H1 (cell line): ENCODE measurements around the gene UBASH3A. TPM values are rescaled to one million over a fixed set of nuclear protein-coding genes. Genes with fewer than 3 reads are reported as not detected.

Source experiments
- ASH2L ChIP-seq: fragments of 200-600, 300-600 bp; sonication (generic); IDR thresholded peaks from one replicate; pipeline ENCODE4 v1.7.1; 2017; ENCODE audit warnings: low read length
- BCL11A ChIP-seq, 2 experiments: IDR thresholded peaks; one replicate each; pipeline ENCODE4 v1.6.1; 2011; ENCODE audit warnings: low read depth in 2 of 2, low read length in 2 of 2, mild to moderate bottlenecking in 2 of 2
- CHD1 ChIP-seq: IDR thresholded peaks from 2 replicates; pipeline ENCODE4 v1.6.1; 2012; ENCODE audit warnings: low read depth, low read length, improper control_type of control experiment
- E2F6 ChIP-seq: IDR thresholded peaks from 2 replicates; pipeline ENCODE4 v1.6.1; 2012; ENCODE audit warnings: inconsistent platforms
- EGR1 ChIP-seq: IDR thresholded peaks from 2 replicates; pipeline ENCODE4 v1.6.1; 2011; ENCODE audit warnings: low read depth, low read length, borderline replicate concordance
- SP1 ChIP-seq: IDR thresholded peaks from 2 replicates; pipeline ENCODE4 v1.6.1; 2011; ENCODE audit warnings: low read depth, low read length
- TBP ChIP-seq: IDR thresholded peaks from 2 replicates; pipeline ENCODE4 v1.6.1; 2011; ENCODE audit warnings: low read depth, low read length, improper control_type of control experiment
- polyA plus RNA-seq, 7 experiments: library from polyadenylated mRNA; depleted of rRNA in 3 of 7; stranded (reverse) in 5 of 7; unstranded in 2 of 7; fragments of >200 nt in 5 of 7; fragments of 200-250 nt in 2 of 7; gene quantifications; 1 replicate in 5 of 7; 2 replicates in 1 of 7; 4 replicates in 1 of 7; pipeline versions ENCODE4 v1.2.1 to v1.2.3, GENCODE V29; 2011 to 2013; ENCODE audit warnings: missing spikeins in 2 of 7, mixed read lengths in 2 of 7
- total RNA-seq: library from RNA; stranded (reverse); fragmentation: NEBNext Ultra II Directional; extraction: Animal tissue kit (Norgen Biotek cat#: 25700); gene quantifications from 2 replicates; pipeline ENCODE4 v1.2.1, GENCODE V29; 2021
- TF ChIP-seq, protein P1 (sequence below), 3 experiments: IDR thresholded peaks; 1 replicate in 2 of 3; 2 replicates in 1 of 3; pipeline versions ENCODE4 v1.5.1 to v1.6.1; 2011; ENCODE audit warnings: low read length in 3 of 3, mild to moderate bottlenecking in 3 of 3, inconsistent platforms in 2 of 3, low read depth in 1 of 3, moderate library complexity in 1 of 3; ENCODE audit not compliant: insufficient read depth in 1 of 3; ENCODE audit errors: control extremely low read depth in 1 of 3

UBASH3A gene
- total and polyA plus RNA-seq, 2 of the 8 experiments (the other 6 are each of a cell fraction or from before 2014, with no cell fraction given), result not detected

DNA sequence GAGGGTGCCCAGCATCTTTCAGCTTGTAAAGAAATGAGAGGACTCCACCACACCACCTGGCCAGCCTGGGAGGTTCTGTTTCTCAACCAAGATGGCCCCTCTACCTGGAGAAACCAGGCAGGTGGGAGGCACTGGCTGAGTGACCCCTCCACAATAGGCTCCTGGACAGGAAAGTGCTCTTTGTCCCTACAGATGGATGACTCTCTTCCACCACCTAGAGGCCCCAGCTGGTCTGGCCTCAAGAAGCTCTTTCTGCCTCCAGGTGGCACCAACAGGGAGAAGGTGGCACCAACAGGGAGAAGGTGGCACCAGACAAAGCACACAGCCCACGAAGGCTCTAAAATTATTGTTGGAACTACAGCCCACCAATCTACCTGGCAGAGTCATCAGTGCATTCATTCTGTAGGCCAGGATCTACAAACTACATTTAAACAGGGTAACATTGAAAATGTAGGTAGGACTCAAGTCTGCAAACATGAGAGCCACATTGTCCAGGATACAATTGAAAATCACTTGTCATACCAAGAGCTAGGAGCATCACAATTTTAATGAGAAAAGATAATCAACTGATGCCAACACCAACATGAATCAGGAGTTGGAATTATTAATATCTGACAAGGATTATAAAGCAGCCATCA lies 22.2 kb upstream of the UBASH3A start (continued):
- no peak for TF ChIP-seq EGR1
- TF ChIP-seq TBP, result no peak
- TF ChIP-seq CHD1, result no peak
- peak; percentile 26; the same call in 1 of the 2 replicates for TF ChIP-seq E2F6
- TF ChIP-seq ASH2L, result no peak
- no peak for TF ChIP-seq BCL11A (IDR thresholded peaks at IDR 0.05; ENCODE audit: low read depth in 2 of 2, low read length in 2 of 2)
- TF ChIP-seq, protein P1, sequence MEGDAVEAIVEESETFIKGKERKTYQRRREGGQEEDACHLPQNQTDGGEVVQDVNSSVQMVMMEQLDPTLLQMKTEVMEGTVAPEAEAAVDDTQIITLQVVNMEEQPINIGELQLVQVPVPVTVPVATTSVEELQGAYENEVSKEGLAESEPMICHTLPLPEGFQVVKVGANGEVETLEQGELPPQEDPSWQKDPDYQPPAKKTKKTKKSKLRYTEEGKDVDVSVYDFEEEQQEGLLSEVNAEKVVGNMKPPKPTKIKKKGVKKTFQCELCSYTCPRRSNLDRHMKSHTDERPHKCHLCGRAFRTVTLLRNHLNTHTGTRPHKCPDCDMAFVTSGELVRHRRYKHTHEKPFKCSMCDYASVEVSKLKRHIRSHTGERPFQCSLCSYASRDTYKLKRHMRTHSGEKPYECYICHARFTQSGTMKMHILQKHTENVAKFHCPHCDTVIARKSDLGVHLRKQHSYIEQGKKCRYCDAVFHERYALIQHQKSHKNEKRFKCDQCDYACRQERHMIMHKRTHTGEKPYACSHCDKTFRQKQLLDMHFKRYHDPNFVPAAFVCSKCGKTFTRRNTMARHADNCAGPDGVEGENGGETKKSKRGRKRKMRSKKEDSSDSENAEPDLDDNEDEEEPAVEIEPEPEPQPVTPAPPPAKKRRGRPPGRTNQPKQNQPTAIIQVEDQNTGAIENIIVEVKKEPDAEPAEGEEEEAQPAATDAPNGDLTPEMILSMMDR (IDR thresholded peaks at IDR 0.05; ENCODE audit: control extremely low read depth in 1 of 3, insufficient read depth in 1 of 3, low read depth in 1 of 3, low read length in 3 of 3), result peak; percentile 73 to 99 (median 87)
- TF ChIP-seq SP1, result no peak
